GM19438 (cell line): ENCODE results near the gene DMBX1.

Experiments used
- ATAC-seq: cut with Tn5 transposase; IDR thresholded peaks from one replicate; pipeline ENCODE4 v1.9.1; 2021; ENCODE audit warnings: low read depth; ENCODE audit not compliant: unreplicated experiment

The DMBX1 gene

DNA sequence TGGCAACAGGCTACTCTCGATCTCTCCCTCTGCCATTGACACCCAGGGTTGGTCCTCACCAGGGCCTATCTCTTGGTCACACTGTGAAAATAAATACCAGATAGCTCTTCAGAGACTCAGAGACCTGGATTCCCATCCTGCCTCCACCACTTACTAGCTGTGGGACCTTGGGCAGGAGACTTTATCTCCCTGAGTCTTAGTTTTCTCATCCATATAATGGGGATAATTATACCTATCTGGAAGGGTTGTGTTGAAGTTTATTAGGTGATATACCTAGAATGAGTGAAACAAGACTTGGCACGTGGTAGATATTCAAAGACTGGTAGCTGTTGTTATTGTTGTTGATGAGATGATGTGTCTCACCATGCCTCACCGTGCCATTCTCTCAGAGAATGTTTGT is 7.4 kb downstream of the DMBX1 start:
- ATAC-seq = no peak

DNA sequence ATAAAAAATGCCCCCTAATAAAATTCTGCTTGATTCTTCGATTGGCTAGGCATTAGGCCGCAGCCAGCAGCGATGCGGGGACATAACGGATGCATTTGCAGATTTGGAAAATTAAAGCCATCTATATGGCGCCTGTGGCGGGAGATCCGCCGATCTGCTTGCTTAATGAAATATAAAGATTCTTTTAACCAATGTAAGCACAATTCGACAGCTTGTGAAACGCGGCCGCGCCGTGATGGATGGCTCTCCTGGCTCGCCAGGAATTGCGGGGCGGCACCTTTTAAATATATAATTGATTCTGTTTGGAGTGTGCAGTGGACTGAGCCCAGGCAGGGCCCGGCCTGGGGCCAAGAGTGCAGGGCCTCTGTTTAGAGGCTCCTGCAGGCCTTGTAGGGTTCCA is 8.0 kb downstream of the DMBX1 start:
- ATAC-seq = no peak

DNA sequence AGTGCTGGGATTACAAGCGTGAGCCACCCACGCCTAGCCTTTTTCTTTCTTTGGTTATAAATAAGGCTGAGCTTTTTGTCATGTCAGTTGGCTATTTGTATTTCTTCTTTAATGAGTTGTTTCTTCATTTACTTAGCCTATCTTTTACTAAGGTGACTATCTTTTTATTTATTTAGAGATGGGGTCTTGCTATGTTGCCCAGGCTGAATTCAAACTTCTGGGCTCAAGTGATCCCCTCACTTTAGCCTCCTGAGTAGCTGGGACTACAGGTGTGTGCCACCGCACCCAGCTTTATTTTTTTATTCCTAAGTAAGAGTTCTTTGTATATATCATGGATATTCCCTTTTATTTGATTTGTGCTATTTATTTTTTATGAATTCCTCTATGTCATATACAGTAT is 11.9 kb downstream of the DMBX1 start:
- no peak for ATAC-seq

DNA sequence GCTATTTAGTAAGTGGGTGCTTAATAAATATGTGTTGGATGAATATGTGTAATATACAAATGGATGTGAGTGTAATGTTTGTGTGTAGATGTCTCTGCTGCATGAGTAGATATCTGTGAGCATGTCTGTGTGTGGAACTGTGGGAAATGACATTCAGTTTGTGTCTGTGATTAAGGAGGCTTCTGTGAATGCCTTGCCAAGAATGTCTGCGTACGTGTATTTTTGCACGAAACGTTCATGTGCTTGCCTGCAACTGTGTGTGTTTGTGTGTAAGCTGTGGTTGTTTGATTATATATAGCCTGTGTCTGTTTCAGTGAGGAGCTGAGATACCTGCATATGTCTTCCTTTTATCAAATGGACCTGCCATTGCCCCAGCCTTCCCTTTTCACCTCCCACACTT is 13.8 kb downstream of the DMBX1 start:
- ATAC-seq = no peak

DNA sequence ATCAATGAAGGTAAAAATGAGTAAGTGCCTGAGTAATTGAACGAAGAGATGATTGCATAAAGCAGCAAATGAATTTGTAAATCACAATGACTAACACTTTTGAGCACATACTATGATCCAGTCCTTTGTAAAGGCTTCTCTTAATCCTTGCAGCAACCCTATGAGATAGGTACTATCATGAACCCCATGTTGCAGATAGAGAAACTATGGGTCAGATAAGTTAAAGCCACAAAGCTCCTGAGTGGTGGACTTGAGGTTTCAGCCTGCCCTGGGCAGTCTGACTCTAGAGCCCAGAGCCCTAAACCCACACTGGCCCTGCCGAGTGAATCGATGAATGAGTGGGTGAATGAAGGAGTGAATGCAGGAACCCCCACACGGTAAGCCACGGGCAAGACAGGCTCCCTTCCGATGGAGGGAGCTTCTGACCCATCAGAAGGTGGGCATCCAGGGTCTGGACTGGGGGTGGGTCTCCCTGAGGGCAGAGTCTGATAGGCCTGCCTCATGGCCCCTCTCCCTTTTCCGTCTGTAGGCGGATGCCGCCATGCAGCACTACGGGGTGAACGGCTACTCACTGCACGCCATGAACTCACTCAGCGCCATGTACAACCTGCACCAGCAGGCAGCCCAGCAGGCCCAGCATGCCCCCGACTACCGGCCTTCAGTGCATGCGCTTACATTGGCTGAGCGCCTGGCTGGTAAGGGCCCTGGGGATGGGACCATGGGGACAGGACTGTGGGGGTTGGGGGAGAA is 17.0 kb downstream of the DMBX1 start:
- ATAC-seq = no peak

DNA sequence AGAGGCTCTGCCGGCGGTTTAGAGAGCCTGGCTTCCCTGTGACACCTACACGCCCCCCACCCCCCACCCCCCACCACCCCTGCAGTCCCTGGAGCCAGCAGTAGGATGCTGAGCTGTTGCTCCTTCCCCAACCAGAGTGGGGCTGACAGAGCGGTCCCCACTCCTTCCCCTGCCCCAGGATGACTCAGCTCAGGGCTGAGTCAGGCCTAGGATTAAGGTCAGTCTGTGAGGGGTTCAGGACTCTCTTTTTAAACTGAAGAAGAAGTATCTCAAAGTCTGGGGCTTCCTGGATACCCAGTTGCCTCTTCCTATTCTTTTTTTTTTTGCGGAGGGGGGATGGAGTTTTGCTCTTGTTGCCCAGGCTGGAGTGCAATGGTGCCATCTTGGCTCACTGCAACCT is 19.1 kb downstream of the DMBX1 start:
- ATAC-seq = no peak

DNA sequence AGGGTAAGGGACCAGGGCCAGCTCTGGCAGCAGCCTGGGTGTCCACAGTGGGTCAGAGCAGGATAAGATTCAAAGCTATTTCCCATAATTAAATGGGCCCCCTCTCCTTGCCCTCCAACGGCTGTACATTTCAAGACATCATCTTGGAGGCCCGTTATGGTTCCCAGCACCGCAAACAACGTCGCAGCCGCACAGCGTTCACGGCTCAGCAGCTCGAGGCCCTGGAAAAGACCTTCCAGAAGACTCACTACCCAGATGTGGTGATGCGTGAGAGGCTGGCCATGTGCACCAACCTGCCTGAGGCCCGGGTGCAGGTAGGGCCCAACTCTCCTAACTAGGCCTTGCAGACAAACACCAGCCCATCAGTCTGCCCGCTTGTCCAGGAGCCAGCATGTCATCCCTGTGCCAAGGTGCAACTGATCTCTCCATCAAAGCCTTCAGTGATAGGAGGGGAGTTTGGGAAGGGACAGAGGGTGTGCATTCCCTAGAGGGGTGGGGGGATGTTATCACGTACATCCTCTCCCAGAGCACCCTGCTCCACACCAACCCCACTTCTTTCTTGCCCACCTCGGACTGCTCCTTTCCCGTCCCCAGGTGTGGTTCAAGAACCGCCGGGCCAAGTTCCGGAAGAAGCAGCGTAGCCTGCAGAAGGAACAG is 20.8 kb downstream of the DMBX1 start:
- no peak for ATAC-seq

DNA sequence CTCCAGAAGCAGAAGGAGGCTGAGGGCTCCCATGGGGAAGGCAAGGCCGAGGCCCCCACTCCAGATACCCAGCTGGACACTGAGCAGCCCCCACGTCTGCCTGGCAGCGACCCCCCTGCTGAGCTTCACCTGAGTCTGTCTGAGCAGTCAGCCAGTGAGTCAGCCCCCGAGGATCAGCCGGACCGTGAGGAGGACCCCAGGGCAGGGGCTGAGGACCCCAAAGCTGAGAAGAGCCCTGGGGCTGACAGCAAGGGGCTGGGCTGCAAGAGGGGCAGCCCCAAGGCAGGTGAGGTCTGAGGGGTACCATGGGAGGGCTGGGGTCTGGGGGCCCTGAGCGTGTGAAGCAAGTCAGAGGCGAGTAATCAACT is 21.3 kb downstream of the DMBX1 start:
- no peak for ATAC-seq

DNA sequence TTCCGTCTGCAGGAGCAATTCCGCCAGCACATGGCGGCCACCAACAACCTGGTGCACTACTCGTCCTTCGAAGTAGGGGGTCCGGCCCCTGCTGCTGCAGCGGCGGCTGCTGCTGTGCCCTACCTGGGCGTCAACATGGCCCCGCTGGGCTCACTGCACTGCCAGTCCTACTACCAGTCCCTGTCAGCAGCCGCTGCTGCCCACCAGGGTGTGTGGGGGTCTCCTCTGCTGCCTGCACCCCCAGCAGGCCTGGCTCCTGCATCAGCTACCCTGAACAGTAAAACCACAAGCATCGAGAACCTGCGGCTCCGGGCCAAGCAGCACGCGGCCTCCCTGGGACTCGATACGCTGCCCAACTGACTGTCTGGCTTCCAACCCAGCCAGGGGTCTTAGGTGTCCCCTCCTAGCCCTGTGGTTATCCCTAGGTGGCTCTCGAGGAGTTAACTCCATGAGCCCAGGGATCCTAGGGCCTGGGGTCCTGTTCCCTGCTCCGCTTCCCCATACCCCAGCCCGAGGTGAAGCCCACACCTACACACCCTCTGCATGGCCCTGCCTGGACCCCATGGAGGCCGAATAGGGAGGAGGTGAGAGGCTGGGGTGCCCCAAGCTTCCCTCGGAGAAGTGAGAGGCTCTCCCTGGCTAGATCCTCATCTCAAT is 22.6 kb downstream of the DMBX1 start:
- ATAC-seq = no peak

DNA sequence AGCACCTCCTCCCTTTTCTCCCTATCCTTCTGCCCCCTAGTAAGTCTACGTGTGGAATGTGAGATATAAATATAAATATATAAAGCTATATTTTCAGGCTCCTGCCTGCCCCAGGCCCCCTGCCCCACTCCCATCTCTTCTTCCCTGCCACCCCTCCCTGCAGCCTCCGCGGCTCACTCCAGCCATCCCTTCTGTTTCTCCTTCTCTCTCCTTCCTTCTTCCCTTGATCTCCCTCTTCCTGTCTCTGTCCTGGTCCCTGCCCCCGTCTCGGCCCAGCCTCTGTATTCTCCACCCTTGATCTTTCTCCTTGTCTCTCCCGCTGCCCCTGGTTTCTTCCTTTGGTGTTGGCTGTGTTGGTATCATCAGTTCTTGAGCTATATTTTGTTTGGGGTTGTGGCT is 23.2 kb downstream of the DMBX1 start:
- no peak for ATAC-seq

DNA sequence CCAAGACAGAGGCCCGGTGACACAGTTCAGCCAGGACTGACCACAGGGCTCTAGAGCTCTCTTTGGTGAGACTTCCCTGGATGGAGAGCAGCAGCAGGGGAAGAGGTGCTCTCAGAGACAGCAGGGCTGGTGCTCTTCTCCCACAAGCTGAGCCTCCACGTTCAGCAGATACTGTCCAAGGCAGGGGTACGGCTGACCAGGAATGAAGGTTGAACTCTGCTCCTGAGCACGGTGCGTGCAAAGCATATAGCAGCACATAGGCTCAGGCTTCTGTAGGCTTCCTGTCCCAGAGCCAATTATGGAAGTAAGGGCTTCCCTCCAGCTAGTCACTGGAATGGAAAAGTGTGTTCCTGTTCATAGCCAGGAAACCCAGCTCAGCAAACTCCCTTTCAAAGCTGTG is 23.9 kb downstream of the DMBX1 start:
- no peak for ATAC-seq

DNA sequence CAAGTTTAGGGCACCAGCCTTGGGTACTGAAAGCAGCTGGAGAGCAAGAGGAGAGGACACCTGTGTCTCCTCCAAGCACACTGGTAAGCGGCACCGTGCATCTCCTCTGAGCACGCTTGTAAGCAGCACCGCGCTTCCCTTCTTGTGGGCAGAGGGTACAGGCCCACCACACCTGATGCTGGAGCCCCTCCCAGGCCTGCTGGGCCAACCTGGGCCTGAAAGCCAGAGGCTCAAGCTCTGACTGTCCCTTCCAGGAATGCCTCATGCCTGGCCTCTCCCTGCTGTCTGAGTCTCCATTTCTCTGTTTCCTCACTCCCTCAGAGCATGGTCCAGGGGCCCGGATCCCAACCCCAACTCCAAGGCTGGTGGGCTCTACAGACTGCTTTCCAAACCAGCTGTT is 25.9 kb downstream of the DMBX1 start:
- ATAC-seq = no peak

DNA sequence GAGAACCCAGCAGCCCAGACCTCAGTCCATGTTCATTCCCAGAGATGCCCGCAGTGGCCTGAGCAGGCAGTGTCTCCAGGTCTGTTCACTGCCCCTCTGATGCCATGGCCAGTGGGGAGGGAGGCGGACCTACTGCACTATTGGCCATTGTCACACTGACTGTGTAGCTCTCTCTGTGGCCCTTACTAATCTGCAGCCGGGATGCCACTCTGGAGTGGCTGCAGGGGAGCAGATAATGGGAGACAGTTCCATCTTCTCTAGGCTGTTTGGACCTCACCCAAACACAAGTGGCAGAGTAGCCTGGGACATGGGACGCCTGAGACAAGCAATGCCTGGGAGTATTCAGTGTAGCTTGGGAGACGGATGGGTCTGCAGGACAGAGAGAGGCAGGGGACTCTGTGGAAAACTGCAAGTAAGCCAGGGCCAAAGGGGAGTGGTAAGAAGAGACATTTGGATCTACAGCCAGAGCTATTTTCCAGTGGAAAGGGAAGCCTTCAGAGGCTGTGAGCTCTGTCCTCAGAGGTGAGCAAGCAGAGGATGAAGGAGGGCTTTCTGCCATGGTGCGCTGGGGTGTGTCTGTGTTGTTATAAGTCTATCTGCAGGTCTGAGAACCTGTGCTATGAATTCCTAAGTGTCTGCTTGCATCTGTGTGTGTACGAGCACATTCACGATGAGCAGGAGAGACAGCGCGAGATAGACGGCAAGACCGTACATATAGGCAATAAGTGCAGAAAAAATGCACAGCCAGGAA is 26.7 kb downstream of the DMBX1 start:
- ATAC-seq = no peak

DNA sequence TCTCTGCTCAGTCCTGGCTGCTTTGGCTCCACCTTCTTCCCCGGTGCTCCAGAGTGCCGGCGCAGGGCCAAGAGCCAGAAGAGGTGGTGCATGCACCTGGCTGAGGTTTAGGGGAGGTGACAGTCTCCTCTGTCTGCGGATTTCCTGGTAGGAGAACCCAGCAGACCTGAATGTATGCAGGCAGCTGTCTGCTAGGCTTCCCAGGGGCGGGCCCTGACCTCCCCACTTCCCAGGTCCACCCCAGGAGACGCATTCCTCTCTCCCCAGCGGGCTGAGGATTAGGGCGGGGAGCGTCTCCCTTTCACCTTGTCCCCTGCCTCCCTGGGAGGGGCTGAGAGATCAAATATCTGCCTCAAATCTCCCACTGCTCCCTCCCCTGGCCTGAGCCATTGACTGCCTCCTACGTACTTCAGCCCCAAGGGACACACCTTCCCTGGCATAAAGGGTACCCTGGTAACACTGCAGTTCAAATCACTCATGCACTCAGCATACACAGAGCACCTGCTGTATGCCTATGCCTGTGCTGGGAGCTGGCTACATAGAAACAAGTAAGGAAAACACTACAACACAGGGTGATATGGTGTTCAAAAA is 27.5 kb downstream of the DMBX1 start:
- no peak for ATAC-seq

DNA sequence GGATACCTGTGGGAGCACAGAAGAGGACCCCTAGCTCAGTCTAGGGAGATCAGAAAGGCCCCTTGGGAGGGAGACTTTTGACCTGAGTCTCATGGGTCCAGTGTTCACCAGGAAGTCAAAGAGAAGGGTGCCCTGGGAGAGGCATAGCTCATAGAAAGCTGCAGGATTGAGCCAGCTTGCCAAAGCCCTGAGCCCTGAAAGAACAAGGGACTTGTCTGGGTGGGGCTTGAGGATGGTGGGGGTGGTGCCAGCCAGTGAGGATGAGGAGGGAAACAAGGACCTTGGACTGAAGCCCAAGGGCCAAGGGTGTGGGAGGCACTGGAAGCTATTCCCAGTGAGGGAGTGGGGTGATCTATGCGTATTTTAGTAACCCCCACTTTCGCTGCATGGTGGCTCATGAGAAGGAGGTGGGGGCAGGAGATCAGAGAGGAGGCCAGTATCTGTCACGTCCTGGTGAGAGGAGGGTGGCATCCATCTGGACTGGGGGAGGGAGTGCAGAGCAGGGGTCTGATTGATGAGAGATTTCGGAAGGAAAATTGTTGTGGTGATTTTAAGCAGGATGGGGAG is 28.4 kb downstream of the DMBX1 start:
- ATAC-seq = no peak

DNA sequence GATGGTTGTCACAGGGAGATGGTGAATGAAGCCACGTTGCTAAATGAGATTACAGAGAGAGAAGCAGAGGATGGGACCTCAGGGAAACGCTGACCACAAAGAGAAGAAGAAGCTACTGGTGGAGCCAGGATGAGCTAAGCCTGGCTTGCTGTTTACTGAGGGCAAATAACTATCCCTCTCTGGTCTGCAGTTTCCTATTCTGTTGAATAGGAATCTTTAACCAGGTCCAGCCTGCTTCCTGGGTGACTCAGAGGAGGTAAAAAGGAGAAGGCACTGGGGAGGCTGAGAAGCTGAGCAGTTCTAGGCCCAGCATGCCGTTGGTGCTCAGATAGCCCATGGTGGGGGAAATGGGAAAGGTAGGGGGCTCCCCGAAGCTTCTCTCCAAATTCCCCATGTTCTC is 29.6 kb downstream of the DMBX1 start:
- no peak for ATAC-seq

DNA sequence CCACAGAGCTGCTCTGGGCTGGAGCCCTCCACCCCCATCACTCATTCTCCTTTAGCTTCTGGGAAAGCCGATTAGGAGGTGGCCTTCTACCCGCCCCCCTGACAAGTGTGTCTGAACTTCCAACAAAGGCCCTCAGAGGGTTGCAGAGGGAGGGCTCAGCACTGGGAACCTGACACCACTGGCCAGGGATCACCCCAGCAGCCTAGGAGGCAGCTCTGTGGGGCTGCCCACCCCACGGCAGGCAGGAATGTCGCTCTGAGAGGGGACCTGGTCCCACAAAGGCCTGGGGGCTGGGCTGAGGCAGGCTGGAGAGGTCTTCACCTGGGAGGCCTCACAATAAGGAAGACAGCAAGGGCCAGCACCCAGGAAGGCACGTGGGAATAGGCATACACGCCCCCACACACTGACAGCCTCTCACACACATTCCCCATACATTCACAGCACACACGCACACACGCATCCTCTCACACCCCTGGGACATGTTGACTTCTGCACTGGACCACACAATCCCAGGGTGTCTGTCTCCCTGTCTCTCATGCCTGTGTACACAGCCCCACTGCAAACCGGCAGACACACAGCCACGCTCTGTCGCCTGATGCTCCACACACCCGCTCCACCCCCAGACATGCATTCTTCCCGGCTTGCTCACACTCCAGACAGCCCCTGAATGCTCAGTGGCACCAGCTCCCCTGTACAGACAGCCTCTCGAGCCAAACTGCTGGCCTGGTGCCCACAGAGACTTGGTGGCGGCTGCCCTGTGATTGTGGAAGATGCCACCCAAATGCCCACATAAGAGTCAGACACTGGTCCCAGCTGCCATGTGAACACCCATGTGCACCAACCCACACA is 30.7 kb downstream of the DMBX1 start:
- no peak for ATAC-seq

DNA sequence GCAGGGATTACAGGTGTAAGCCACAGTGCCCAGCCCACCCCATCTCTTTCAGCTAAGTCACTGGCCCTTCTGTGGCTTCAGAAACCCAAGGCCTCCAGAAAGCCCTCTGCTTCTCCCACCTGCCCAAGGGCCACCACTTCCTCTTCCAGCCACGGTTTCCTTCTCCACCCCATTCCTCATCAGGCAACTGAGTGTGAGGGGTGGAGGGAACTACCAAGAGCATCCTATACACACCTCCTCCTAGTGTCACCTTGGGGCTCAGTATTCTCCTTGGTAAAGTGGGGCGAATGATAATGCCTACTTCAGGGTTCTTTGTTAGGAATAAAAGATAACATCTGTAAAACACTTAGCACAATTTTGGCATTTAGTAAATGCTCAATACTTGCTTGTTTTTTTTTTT is 31.8 kb downstream of the DMBX1 start:
- no peak for ATAC-seq

DNA sequence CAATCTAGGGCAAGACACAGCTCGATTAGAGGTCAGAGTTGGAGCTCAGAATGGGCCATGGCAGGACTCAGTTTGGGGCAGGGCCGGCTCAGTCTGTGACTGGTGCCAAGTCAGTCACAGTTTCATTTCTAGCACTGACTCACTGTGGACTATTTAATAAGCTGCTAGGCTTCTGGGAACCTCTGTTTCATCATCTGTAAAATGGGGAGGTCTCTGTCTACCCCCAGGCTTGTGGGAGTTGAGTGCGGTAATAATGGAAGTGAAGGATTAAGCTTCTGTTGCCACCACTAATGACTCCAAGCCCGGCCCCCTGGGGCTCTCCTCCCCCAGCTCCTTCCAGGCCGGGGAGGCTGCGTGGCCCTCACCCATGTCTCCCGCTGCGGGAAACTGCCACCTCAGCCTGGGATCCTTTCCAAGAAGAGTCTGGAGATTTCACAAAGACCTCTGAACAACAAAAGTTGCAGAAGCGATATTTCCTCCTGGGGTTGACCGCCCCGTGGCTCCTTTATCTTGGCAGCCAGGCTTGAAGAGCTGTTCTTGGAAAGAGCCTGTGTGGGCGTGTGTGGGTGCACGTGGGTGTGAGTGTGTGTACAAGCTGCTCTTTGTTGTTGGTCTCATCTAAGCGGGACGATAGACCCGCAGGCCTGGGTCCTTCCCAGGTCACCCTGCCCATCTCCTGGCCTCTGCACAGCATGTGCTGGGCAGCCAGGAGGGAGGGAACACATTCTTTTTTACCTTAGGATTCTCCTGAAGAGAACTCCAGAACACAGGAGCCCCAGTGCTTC is 32.7 kb downstream of the DMBX1 start:
- no peak for ATAC-seq
